NCI-H526 treated with DMSO at 0.1 percent for 48 hours (cell line): Measurements from ENCODE around the gene SNAP47.

Experiments
- DNase-seq: peaks from one replicate; lab custom pipeline; 2025; lab: John Stamatoyannopoulos, UW

SNAP47 gene

DNA sequence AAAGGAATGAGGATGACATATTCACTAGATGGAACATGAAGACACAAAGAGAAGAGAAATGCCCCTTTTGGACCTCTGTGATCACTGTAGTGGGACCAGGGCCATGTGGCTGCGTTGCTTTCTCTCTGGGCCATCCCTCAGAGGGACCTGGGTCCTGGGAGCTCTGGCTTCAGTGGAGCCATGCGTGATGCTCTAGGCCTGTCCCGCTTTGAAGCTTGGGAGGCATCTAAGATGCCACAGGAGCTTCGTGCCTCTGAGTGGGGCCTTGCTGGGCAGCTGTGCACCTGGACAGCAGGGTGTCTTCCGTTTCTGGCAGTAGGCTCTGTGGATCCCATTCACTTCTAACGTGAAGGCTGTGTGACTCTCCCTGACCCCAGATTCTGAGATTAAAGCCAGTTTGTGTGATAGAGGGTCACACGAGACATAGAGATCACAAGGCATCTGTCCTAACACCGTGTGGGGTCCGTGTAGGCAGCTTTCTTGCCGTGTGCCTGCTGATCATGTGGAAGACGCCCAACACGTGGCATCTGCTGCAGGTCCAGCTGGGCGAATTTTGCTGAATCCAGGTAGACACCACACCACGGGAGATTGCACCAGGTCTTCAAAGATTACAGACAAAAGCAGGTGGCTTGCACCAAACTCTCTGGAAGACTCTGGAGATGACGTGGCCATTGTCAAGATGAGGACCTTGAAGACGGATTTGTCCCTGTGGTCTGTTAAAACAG lies 63.0 kb downstream of the SNAP47 start:
- DNase-seq, result no peak

GRCh38 chr1:227799756-227800155 lies 64.5 kb downstream of the SNAP47 start:
- DNase-seq, result no peak

- no peak for DNase-seq
Observed at GRCh38 chr1:227803933-227804332, 68.7 kb downstream of the SNAP47 start.

- DNase-seq, result no peak
Observed at GRCh38 chr1:227805606-227806197, 70.5 kb downstream of the SNAP47 start.

DNA sequence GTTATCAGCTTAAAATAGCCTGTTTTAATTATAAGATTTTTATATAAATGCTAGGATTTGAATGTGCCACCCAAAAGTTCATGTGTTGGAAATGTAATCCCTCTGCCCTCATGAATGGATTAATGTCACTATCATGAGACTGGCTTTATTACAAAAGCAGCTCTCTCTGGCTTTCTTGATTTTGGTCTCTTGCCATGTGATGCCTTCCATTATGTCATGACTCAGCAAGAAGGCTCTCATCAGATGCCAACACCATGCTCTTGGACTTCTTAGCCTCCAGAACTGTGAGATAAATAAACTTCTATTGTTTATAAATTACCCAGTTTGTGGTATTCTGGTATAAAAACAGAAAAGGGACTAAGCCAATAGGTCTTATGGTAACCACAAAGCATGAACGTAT lies 73.3 kb downstream of the SNAP47 start:
- DNase-seq, result no peak

DNA sequence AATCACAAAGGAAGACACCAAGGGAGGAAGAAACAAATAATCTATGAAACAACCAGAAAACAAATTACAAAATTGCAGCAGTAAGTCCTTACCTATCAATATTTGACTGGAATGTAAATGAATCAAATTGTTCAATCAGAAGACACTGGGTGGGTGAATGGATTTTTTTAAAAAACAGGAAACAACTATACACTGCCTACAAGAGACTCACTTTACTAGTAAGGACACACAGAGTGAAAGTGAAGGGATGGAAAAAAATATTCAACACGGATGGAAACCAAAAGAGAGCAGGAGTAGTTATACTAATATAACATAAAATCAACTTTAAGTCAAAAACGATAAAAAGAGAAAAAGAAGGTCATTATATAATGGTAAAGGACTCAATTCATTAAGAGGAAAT lies 73.8 kb downstream of the SNAP47 start:
- DNase-seq, result no peak

DNA sequence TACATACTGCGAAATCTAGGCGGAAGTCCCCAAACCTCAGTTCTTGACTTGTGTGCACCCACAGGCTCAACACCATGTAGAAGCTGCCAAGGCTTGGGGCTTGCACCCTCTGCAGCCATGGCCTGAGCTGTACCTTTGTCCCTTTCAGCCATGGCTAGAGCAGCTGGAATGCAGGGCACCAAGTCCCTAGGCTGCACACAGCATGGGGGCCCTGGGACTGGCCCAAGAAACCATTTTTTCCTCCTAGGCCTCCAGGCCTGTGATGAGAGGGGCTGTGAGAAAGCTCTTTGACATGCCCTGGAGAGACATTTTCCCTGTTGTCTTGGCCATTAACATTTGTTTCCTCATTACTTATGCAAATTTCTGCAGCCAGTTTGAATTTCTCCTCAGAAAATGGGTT lies 78.7 kb downstream of the SNAP47 start:
- DNase-seq, result no peak

- DNase-seq, result no peak
Observed at GRCh38 chr1:227815468-227816409, 80.5 kb downstream of the SNAP47 start, which contains the start of gene PRSS38. PRSS38 (plus strand) TSS chr1:227815675; CDS start chr1:227815717, 42 bp downstream.

- no peak for DNase-seq
Observed at GRCh38 chr1:227816750-227817446, 81.7 kb downstream of the SNAP47 start.

DNA sequence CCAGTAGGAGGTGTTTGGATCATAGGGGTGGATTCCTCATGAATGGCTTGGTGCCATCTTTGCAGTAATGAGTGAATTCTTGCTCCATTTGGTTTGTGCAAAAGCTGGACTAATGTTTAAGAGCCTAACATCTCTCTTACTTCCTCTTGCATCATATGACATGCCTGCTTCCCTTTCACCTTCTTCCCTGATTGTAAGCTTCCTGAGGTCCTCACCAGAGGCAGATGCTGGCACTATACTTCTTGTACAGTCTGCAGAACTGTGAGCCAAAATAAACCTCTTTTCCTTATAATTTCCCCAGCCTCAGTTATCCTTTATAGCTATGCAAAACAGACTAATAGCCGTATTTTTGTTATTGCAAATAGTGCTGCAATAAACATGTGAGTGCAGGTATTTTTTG lies 88.3 kb downstream of the SNAP47 start:
- no peak for DNase-seq

- DNase-seq, result no peak
Observed at GRCh38 chr1:227824204-227824603, 89.0 kb downstream of the SNAP47 start.

DNA sequence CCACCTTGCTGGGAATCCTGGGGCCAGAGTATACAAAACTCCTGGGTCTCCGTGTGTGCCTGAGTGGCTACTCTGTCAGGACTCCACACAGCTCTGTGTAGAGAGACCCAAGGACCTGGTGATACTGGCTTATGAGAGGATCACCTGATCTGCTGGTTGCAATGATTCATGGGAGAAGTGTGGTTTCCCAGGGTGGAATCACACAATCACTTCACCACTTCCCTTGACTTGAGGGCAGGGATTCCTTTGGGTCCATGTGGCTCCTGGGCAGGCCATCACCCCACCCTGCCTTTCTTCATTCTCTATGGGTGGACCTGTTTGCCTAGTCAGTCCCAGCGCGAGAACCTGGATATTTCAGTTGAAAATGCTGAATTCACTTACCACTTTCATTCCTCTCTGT lies 93.6 kb downstream of the SNAP47 start:
- DNase-seq, result no peak
